ENCODE measurements around the gene ADPRH. TPM values are rescaled to one million over a fixed set of nuclear protein-coding genes. Genes with fewer than 3 reads are reported as not detected.

ADPRH gene
- total RNA-seq, 3 donors from 2014 or later: 1.6 to 3.3 (median 2.5) TPM

DNA sequence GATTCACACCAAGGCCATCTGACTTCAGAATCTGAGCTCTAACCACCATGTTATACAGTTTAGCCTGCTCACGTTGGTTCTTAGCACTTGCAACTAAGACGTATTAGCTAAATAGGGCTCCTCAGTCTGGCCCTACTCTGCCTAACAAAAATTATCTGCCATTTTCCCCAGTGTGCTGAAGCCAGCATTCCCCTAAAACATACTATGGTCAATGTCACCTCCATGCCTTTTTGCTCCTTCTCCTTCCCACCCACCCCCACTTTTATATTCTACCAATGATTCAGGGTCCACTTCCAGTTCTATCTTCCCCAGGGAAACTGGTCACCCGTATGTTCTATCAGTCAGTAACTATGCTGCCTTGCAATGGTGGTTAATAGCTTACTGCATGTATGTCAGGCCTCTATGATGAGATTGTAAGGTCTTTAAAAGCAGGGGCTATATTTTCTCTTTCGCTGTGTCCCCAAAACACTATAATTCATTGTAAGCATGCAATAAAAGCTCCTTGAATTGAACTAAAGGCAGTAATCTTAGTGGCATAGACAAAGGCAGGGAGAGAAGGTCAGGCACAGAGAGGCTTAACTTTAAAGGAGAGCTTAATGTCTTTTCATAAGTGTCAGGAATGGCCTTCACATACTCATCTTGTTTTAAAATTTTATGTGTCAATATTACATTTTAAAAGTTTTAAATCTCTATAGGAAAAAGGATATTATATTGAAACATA is 57.8 kb downstream of the ADPRH start:
- H3K4me1 Mint-ChIP-seq (ENCODE audit: low read depth): peaks cover 32% of the 10 kb centered on the region
- peaks cover 11% of the 10 kb centered on the region for H3K36me3 Mint-ChIP-seq (ENCODE audit: insufficient read depth)
- no peak overlapping the region for H3K4me3 Mint-ChIP-seq
- H3K9me3 Mint-ChIP-seq: peaks cover 5% of the 10 kb centered on the region
- no peak for ATAC-seq
- H3K27me3 Mint-ChIP-seq (ENCODE audit: low read depth): no peaks in the 10 kb centered on the region
- no peak for DNase-seq

DNA sequence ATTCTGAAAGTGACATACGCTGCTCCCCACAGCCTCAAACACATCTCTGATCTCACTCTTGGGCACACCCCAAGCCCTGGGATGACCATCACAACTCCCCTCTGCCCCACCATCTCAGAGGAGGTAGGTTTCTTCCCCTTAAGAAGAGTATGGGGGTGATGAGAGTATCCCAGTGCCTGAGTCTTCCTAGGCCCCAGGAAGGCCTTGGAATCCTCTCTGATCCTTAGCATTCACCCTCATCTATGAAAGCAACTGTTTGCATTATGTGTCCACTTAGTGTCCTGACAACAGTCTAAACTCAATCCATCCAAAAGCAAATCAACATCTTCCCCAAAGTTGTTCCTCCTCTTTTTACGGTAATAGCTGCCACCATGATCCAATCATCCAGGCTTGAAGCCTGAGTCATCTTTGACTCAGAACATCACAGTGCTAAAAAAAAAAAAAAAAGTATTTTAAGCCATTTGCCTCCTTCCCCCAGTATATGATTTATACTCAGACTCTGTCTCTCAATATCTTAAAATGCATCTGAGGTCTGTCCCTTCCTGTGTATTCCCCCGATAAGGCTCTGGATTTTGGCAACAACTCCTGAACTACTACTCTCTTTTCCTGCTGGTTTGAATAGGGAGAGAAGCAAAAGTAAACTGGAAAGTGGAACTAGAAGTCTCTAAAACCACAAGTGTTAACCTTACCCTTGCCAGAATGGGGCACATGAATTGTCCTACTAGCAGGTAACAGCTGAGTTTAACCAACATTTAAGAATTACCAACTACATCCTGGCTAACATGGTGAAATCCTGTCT is 58.6 kb downstream of the ADPRH start:
- ATAC-seq (peak; percentile 27 to 47), DNase-seq (no peak)
- H3K27me3 Mint-ChIP-seq (ENCODE audit: low read depth): no peaks in the 10 kb centered on the region
- peaks cover 38% of the 10 kb centered on the region for H3K4me1 Mint-ChIP-seq (ENCODE audit: low read depth)
- H3K36me3 Mint-ChIP-seq (ENCODE audit: insufficient read depth): peaks cover 14% of the 10 kb centered on the region
- peaks cover 5% of the 10 kb centered on the region for H3K9me3 Mint-ChIP-seq
- H3K4me3 Mint-ChIP-seq: peak overlapping the region; percentile 39

Other genes with a start within 250 kb of the ADPRH start
- 10 to 100 TPM; 44.2 to 53.2 (median 45.4) TPM for gene TMEM39A, start 115.9 kb upstream of the ADPRH start, total RNA-seq
- 10 to 100 TPM; 16.4 to 22.4 (median 17.5) TPM for gene POGLUT1, start 110.5 kb upstream of the ADPRH start, total RNA-seq
- 100 to 1,000 TPM; 112 to 120 (median 118) TPM for gene TIMMDC1, start 80.9 kb upstream of the ADPRH start, total RNA-seq
- gene CD80, start 19.9 kb upstream of the ADPRH start, total RNA-seq: 1 to 10 TPM; 1.6 to 6.2 (median 3.3) TPM
- gene PLA1A, start 18.4 kb downstream of the ADPRH start, total RNA-seq: not detected
- gene POPDC2, start 81.1 kb downstream of the ADPRH start, total RNA-seq: 1 to 10 TPM in 2 of 3 donors, under 1 TPM in 1; 0.84 to 2.3 (median 2.0) TPM
- 100 to 1,000 TPM in 2 of 3 donors, 10 to 100 TPM in 1; 94.7 to 118 (median 106) TPM for gene COX17, start 97.9 kb downstream of the ADPRH start, total RNA-seq
- gene CFAP91, start 123.5 kb downstream of the ADPRH start, total RNA-seq: under 1 TPM; 0.16 to 0.29 (median 0.25) TPM
- gene NR1I2, start 202.6 kb downstream of the ADPRH start, total RNA-seq: under 1 TPM; 0.41 to 0.76 (median 0.47) TPM

Data from activated T-cell treated with anti-CD3 and anti-CD28 coated beads, Interleukin-2, amount 50 U/mL, for 4 hours (primary cell).